Lung (tissue), 12 donors: ENCODE data around the gene CTNNBL1. TPM values are rescaled to one million over a fixed set of nuclear protein-coding genes. Genes with fewer than 3 reads are reported as not detected.

Experiments used
- ATAC-seq: fragments of 200-7000 bp; cut with Tn5 transposase; one replicate; pipeline ENCODE4 v1.9.1; 2020; ENCODE audit warnings: moderate number of reproducible peaks; ENCODE audit not compliant: insufficient read depth, low FRiP score
- DNase-seq, 3 donors: peaks; one replicate each; pipeline ENCODE4 v3.0.0-alpha.2; 2013 to 2017
- H3K27ac ChIP-seq, 2 donors: one replicate each; pipeline ENCODE4 v1.5.1; 2013; ENCODE audit warnings: mild to moderate bottlenecking in 2 of 2, moderate library complexity in 2 of 2, control low read depth in 1 of 2, inconsistent platforms in 1 of 2, low read depth in 1 of 2, low read length in 1 of 2
- H3K27me3 ChIP-seq, 3 donors: one replicate each; pipeline ENCODE4 v1.5.1; 2013; ENCODE audit warnings: low read length in 2 of 3; ENCODE audit not compliant: control insufficient read depth in 3 of 3, insufficient read depth in 3 of 3
- H3K36me3 ChIP-seq, 4 donors: one replicate each; pipeline ENCODE4 v1.5.1; 2013; ENCODE audit warnings: low read length in 4 of 4, mild to moderate bottlenecking in 1 of 4, moderate library complexity in 1 of 4; ENCODE audit not compliant: control insufficient read depth in 4 of 4, insufficient read depth in 4 of 4
- H3K4me1 ChIP-seq, 5 donors: one replicate each; pipeline ENCODE4 v1.5.1; 2013; ENCODE audit warnings: low read length in 5 of 5, mild to moderate bottlenecking in 2 of 5, moderate library complexity in 1 of 5; ENCODE audit not compliant: control insufficient read depth in 5 of 5, insufficient read depth in 5 of 5
- H3K4me3 ChIP-seq: one replicate; pipeline ENCODE4 v1.5.1; 2013; ENCODE audit warnings: mild to moderate bottlenecking, control low read depth, moderate library complexity
- H3K9ac ChIP-seq, 2 donors: one replicate each; pipeline ENCODE4 v1.5.1; 2013; ENCODE audit warnings: low read length in 2 of 2, control low read depth in 1 of 2; ENCODE audit not compliant: insufficient read depth in 1 of 2
- H3K9me3 ChIP-seq, 4 donors: one replicate each; pipeline ENCODE4 v1.5.1; 2013; ENCODE audit warnings: low read length in 3 of 4, mild to moderate bottlenecking in 1 of 4, moderate library complexity in 1 of 4; ENCODE audit not compliant: control insufficient read depth in 4 of 4, insufficient read depth in 3 of 4
- CTCF ChIP-seq: IDR thresholded peaks from 2 replicates; pipeline ENCODE4 v1.5.1; 2012; ENCODE audit warnings: mild to moderate bottlenecking; ENCODE audit errors: control extremely low read depth, extremely low read depth
- WGBS, 2 donors: extraction: QIAGEN DNeasy Blood & Tissue Kit; methylation state at CpG; one replicate each; pipeline ENCODE4 v1.1.7; 2013; 5-methylcytosine and 5-hydroxymethylcytosine counted together
- polyA plus RNA-seq, 2 donors: library from polyadenylated mRNA; stranded (reverse); fragments of 200-250 nt; gene quantifications; one replicate each; pipeline ENCODE4 v1.2.1, GENCODE V29; 2013
- total RNA-seq, 2 donors: library from RNA; depleted of rRNA in 1 of 2; stranded (reverse); fragments of >200 nt in 1 of 2; gene quantifications; one replicate each; pipeline ENCODE4 v1.2.1, GENCODE V29; 2014 to 2021
- donor health status: control.
- donor health status: control.
- donor health status: Bipolar disorder and iron deficiency.
- donor health status: healthy.
- donor health status: DM: yes; HTN: yes; CAD: no.

Gene CTNNBL1
- total and polyA plus RNA-seq, 4 donors, result 38.9 to 53.1 (median 49.2) TPM

- Histone ChIP-seq H3K4me3 (no peak overlapping the region), H3K36me3 (no peaks in the 10 kb centered on the region), H3K9me3 (peaks cover 0 to 2% (median 0%) of the 10 kb centered on the region in 4 donors), H3K27ac (no peak overlapping the region), H3K27me3 (peaks cover 0 to 8% (median 4%) of the 10 kb centered on the region in 3 donors), H3K9ac (no peak overlapping the region), H3K4me1 (peaks cover 0 to 1% (median 0%) of the 10 kb centered on the region in 5 donors)
- WGBS, 2 donors, result 71 to 73% methylated on average over 3 of the region's 3 CpGs
- TF ChIP-seq CTCF, result no peak
- DNase-seq (no peak), ATAC-seq (no peak)
Observed at GRCh38 chr20:37687478-37687805, 6.4 kb upstream of the CTNNBL1 start.

- Histone ChIP-seq H3K4me3 (no peak overlapping the region), H3K36me3 (no peaks in the 10 kb centered on the region), H3K27me3 (peaks cover 0 to 8% (median 4%) of the 10 kb centered on the region in 3 donors), H3K27ac (no peak overlapping the region), H3K9ac (no peak overlapping the region), H3K9me3 (peaks cover 0 to 2% (median 0%) of the 10 kb centered on the region in 4 donors), H3K4me1 (peaks cover 0 to 1% (median 0%) of the 10 kb centered on the region in 5 donors)
- 72 to 81% methylated on average over 4 of the region's 4 CpGs for WGBS, 2 donors
- no peak for TF ChIP-seq CTCF
- DNase-seq (no peak), ATAC-seq (no peak)
Observed at GRCh38 chr20:37688093-37688492, 5.7 kb upstream of the CTNNBL1 start.

- H3K9ac ChIP-seq, result no peak overlapping the region
- DNase-seq, result no peak
- peaks cover 0 to 8% (median 4%) of the 10 kb centered on the region in 3 donors for H3K27me3 ChIP-seq
- H3K4me3 ChIP-seq, result no peak overlapping the region
- H3K36me3 ChIP-seq, result no peaks in the 10 kb centered on the region
- H3K27ac ChIP-seq, result no peak overlapping the region
- no peak for ATAC-seq
- WGBS, 2 donors, result 78 to 79% methylated on average over 5 of the region's 5 CpGs
- H3K4me1 ChIP-seq, result peaks cover 4 to 11% (median 5%) of the 10 kb centered on the region in 5 donors
- peaks cover 0 to 2% (median 0%) of the 10 kb centered on the region in 4 donors for H3K9me3 ChIP-seq
- TF ChIP-seq CTCF, result no peak
Observed at GRCh38 chr20:37690626-37691369, 3.0 kb upstream of the CTNNBL1 start.
